GM23248 (cell line): Measurements from ENCODE around the gene PADI1.

Source experiments
- EZH2 ChIP-seq: fragments of 200-600 bp; sonication (generic); IDR thresholded peaks from 2 replicates; pipeline ENCODE4 v1.6.1; 2018; ENCODE audit warnings: antibody characterized with exemption, mild to moderate bottlenecking; ENCODE audit not compliant: insufficient read depth, poor library complexity, severe bottlenecking
- EZH2phosphoT487 ChIP-seq: fragments of 200-600 bp; sonication (generic); IDR thresholded peaks from 2 replicates; pipeline ENCODE4 v1.6.1; 2018; ENCODE audit warnings: antibody characterized with exemption, moderate library complexity, mild to moderate bottlenecking, low read depth; ENCODE audit not compliant: insufficient read depth

- TF ChIP-seq EZH2 (no peak), EZH2phosphoT487 (no peak)
Observed at GRCh38 chr1:17167786-17168090, 37.2 kb upstream of the PADI1 start.
